DMS153 (cell line): ENCODE measurements around the gene LTA.
"Not testable (repeated sequence)": the region's sequence is repeated elsewhere in the genome, so short reads cannot be mapped to it uniquely, and the experiment has no call there.

Experiments used
- DNase-seq: peaks from one replicate; lab custom pipeline; 2025; lab: John Stamatoyannopoulos, UW

The LTA gene

DNA sequence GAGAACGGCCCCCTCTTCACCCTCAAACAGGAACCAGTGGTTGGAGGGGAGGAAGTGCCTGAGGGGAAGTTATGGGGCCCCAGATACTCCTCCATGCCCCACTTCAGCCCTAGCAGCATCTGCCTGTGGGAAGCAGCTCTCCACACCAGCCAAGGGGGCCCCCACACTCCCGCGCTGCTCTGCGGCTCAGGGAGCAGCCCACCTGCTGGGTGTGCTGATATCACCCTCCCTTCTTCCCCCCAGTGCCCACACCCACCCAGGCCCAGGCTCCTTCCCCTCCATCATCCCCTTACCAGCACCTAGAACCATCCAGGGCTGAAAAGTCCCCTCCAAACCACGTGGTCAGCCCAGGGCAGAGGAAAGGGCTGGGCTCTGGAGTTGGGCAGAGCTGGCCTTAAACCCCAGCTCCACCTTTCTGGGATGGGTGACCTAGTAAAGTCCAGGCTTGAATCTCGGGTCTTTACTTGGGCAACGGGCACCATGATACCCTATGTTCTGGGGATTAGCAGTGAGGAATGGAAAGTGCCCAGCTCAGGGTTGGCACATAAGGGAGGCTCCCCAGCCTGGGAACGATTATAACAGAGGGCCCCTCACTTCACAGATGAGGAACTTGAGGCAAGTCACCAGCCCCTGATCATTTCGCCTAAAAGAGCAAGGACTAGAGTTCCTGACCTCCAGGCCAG lies 14.7 kb downstream of the LTA start:
- no peak for DNase-seq

GRCh38 chr6:31587791-31588777 lies 16.0 kb downstream of the LTA start:
- no peak for DNase-seq

DNA sequence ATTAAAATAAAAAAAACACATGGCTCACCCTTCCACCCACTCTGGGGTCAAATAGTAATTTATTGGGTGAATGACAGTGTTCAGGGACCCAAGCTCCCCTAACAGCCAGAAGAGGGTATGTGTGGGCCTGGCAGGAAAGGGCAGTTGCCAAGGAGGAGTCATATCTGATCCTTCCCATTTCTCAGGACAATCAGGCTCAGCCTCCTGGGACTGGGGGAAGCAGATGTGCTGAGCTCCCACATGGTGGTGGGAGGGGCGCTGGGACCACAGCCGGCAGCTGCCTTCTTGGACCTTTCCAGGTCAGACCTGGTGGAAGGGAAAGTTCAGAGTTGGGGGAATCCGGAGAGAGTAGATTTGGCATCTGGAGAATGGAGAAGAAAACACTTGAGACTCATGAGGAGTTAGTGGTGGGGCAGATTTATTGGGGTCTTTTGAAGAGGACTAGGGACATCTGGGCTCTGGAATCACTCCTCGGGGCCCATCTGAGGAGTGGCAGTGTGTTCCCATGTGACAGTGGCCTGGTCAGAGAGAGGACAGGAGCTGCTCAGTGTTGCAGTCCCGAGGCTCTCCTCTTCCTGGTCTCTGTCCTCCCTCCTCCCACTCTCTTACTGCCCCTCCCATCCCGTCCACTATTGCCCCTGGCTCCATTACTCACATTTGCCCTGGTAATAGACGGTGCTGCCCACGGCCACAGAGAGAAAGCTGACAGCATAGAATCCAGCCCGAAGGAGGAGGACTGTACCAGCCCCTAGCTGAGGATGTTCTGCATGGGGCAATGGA lies 17.0 kb downstream of the LTA start:
- no peak for DNase-seq

DNA sequence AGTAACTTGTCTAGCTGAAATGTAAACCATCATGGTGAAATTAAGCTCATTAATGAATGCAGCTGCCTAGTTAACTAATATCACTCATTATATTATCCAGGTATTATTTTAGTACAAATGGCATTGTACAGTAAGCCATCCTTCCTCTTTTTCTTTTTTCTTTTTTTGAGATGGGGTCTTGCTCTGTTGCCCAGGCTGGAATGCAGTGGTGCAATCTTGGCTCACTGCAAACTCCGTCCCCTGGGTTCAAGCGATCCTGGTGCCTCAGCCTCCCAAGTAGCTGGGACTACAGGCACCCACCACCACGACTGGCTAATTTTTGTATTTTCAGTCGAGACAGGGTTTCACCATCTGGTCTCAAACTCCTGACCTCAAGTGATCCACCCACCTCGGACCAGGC lies 18.6 kb downstream of the LTA start:
- DNase-seq = not testable (repeated sequence)

GRCh38 chr6:31592396-31592771 lies 20.3 kb downstream of the LTA start:
- DNase-seq = no peak

- peak; percentile 9 for DNase-seq
Observed at GRCh38 chr6:31597006-31597405, 24.9 kb downstream of the LTA start.

DNA sequence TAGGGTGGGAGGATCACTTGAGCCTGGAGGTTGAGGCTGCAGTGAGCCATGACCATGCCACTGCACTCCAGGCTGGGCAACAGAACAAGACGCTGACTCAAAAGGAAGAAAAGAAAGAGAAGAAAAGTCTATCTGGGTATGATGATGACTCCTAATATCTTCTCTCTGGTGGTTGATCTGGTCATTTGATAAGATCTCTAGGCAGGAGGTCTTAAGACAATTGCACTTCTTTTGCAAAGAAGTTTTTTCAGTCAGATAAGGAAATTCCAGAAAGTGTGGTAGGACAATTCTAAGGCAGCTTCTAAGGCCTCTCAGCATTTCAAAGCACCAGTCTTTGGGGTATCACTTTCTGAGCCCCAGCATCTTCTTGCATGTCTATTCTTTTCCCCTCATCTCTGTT lies 35.2 kb downstream of the LTA start:
- DNase-seq = no peak

GRCh38 chr6:31609519-31610406 lies 37.7 kb downstream of the LTA start:
- DNase-seq = peak; percentile 22

- DNase-seq = no peak
Observed at GRCh38 chr6:31610968-31611367, 38.9 kb downstream of the LTA start.

DNA sequence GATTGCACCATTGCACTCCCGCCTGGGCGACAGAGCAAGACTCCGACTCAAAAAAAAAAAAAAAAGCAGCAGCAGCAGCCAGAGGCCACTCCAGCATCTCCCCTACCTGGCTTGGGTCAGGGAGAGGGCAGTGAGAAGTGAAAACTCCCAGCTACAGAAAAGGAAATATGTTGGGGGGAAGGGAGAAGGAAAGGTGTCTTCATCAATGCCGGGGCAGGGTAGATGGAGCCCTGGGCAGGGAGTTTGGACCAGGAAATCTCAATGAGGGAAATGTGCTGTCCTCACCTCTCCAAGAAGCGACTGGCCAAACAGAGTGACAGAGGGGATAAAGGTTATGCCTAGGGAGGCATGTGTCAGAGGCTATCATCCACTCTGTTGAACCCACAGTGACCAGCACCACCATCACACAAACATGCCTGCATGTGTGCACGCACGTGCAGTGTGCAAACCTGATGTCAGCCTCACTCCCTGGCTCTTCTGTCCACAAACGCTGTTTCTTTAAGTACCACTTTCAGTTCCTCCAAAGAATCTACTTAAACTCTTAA lies 42.1 kb downstream of the LTA start:
- no peak for DNase-seq

- DNase-seq = no peak
Observed at GRCh38 chr6:31614684-31615578, 42.8 kb downstream of the LTA start, which contains the start of gene AIF1. AIF1 (plus strand) TSS chr6:31615234; CDS start chr6:31615330, 96 bp downstream.

GRCh38 chr6:31615748-31616147 lies 43.7 kb downstream of the LTA start:
- DNase-seq = no peak

DNA sequence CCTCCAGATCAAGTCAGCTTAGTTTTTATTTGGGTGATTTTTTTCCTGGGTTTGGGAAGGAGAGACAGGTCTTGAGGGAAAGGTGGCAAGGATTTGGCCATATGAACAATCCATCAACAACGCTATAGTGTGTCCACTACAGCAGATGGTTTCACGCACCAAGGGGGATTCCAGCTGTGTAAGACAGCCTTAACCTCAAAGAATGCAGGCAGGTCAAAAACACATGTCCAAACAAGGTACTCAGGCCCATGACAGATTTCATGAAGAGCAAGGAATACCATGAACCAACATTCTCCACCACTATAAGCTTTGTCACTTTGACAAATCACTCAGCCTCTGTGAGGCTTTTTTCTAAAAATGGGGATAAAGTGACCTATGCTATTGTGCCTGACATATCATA lies 44.9 kb downstream of the LTA start:
- DNase-seq = no peak

GRCh38 chr6:31619805-31620585 lies 47.9 kb downstream of the LTA start:
- peak; percentile 99 for DNase-seq

- DNase-seq = peak; percentile 51
Observed at GRCh38 chr6:31620586-31621319, 48.7 kb downstream of the LTA start, which contains the start of gene PRRC2A. PRRC2A (plus strand) TSS chr6:31620715; CDS start chr6:31622790, 2,075 bp downstream.

DNA sequence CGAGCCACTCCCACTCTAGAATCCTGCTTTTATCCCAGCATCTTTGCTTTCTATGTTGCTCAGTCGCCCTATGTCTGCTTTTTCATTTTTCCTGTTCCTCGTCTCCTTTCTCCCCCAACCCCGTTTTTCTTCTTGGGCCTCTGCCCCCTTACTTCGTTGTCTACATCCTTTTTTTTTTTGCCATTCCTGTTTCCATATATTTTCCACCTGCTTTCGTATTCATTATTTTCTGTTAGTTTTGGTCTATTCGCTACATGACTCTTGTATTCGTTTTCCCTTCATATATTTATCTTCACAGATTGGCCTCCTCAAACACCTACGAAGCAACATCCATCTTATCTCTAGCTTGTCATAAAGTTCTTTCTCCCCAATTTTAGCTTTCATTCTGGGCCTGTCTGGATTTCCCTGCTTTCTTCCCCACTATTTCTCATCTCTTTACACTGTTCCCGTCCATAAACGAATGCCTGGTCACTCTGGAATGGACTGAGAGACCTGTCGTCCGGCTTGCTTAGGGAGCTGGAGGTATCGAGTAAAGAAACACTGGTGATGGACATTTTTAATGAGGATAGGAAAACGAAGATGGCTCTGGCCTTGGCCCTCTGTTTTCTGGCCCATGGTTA lies 49.3 kb downstream of the LTA start:
- no peak for DNase-seq

DNA sequence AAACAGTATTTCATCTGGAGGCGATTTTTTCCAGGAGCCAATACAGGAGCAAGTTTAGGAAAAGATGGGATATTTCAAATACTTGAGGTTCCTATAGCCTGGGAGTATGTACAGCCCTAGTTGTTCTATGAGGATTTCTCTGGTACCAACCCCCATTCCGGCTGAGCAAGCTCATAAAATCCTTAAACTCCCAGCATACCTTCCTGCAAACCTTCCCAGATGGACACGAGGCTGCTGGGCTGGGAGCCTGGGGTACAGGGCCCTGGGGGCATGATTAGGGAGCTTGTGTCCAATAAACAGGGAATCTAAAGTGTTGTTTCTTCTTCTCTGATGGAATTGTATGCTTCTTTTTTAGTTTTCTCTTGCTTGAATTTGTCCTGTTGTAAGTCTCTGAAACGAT lies 49.9 kb downstream of the LTA start:
- DNase-seq = no peak

DNA sequence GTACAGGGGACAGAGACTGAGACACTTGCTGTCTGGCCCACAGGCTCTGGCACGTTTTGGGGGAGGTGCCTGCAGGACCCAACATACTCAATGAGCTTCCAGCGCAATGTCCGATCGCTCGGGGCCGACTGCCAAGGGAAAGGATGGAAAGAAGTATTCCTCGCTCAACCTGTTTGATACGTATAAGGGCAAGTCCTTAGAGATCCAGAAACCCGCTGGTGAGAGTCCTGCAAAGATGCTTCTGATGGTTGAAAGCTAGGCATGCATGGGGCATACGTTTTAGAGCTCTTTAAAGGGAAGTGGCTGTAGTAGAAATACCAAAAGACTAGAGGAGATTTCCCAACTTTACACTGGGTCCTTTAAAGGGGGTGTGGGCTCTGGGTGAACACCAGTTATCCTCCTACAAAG lies 50.6 kb downstream of the LTA start:
- DNase-seq = no peak
